B cell (primary cell): Measurements from ENCODE around the gene PEAK1. TPM values are rescaled to one million over a fixed set of nuclear protein-coding genes. Genes with fewer than 3 reads are reported as not detected.

Experiments used
- ATAC-seq: fragments of 200-7000 bp; cut with Tn5 transposase; one replicate; pipeline ENCODE4 v1.10.0; 2021; ENCODE audit warnings: low read depth, mild to moderate bottlenecking, moderate number of reproducible peaks, moderate library complexity
- CTCF ChIA-PET: fragments of 350-600 bp; sonication (Branson Sonifier 250); formaldehyde crosslinking; loops from one replicate; lab custom pipeline; 2021; ENCODE audit warnings: antibody characterized with exemption, inconsistent platforms; lab: Charles Lee
- POLR2A ChIA-PET: fragments of 350-600 bp; sonication (Branson Sonifier 250); formaldehyde crosslinking; loops from one replicate; lab custom pipeline; 2021; ENCODE audit warnings: antibody characterized with exemption; lab: Charles Lee
- DNase-seq: peaks from one replicate; pipeline ENCODE4 v3.0.0; 2013
- H2AFZ ChIP-seq: 2 replicates; pipeline ENCODE4 v1.6.1; 2012; ENCODE audit warnings: mild to moderate bottlenecking, low read depth, low read length; ENCODE audit not compliant: insufficient read depth, poor library complexity, severe bottlenecking
- H3K27ac ChIP-seq, 2 donors: 1 replicate in 1 of 2; 2 replicates in 1 of 2; pipeline ENCODE4 v1.5.1; 2012 to 2013; ENCODE audit warnings: low read length in 2 of 2, mild to moderate bottlenecking in 2 of 2, moderate library complexity in 1 of 2
- H3K27me3 ChIP-seq, 4 experiments: fragments of 200-600 bp in 1 of 4; sonication (generic) in 1 of 4; replicated peaks in 1 of 4; 1 replicate in 2 of 4; 2 replicates in 2 of 4; pipeline versions ENCODE4 v1.6.1 to v1.7.0; 2013 to 2016; ENCODE audit warnings: low read length in 3 of 4, mild to moderate bottlenecking in 2 of 4, mixed read lengths in 1 of 4, moderate library complexity in 1 of 4; ENCODE audit not compliant: insufficient read depth in 4 of 4, control insufficient read depth in 3 of 4; ENCODE audit errors: control extremely low read depth in 1 of 4
- H3K36me3 ChIP-seq, 2 experiments: replicated peaks in 1 of 2; 1 replicate in 1 of 2; 2 replicates in 1 of 2; pipeline versions ENCODE4 v1.6.1 to v1.7.1; 2013; ENCODE audit warnings: low read length in 1 of 2; ENCODE audit not compliant: insufficient read depth in 2 of 2, control insufficient read depth in 1 of 2; ENCODE audit errors: control extremely low read depth in 1 of 2, extremely low read depth in 1 of 2
- H3K4me1 ChIP-seq, 2 donors: fragments of 200-600 bp in 1 of 2; sonication (generic) in 1 of 2; 1 replicate in 1 of 2; 2 replicates in 1 of 2; pipeline versions ENCODE4 v1.5.1 to v1.6.1; 2013 to 2017; ENCODE audit warnings: low read length in 2 of 2; ENCODE audit not compliant: control insufficient read depth in 2 of 2, insufficient read depth in 2 of 2
- H3K4me2 ChIP-seq: replicated peaks from 2 replicates; pipeline ENCODE3; 2012; ENCODE audit warnings: mild to moderate bottlenecking, low read depth, low read length; ENCODE audit not compliant: poor library complexity, severe bottlenecking
- H3K4me3 ChIP-seq, 5 experiments: fragments of 200-600 bp in 1 of 5; sonication (generic) in 1 of 5; 1 replicate in 3 of 5; 2 replicates in 2 of 5; pipeline versions ENCODE4 v1.5.1 to v1.7.0; 2011 to 2016; ENCODE audit warnings: low read length in 4 of 5, mild to moderate bottlenecking in 4 of 5, low read depth in 2 of 5, control low read depth in 1 of 5, moderate library complexity in 1 of 5; ENCODE audit not compliant: insufficient read depth in 1 of 5; ENCODE audit errors: control extremely low read depth in 1 of 5, extremely low read depth in 1 of 5
- H3K79me2 ChIP-seq: fragments of 200-600 bp; sonication (generic); one replicate; pipeline ENCODE4 v1.6.0; 2016; ENCODE audit warnings: low read length; ENCODE audit not compliant: control insufficient read depth, insufficient read depth
- H3K9ac ChIP-seq: fragments of 200-600 bp; sonication (generic); 2 replicates; pipeline ENCODE4 v1.6.1; 2017; ENCODE audit warnings: mild to moderate bottlenecking, low read length, moderate library complexity
- H3K9me3 ChIP-seq, 3 donors: one replicate each; pipeline versions ENCODE4 v1.6.1 to v1.7.1; 2013; ENCODE audit warnings: low read length in 2 of 3; ENCODE audit not compliant: control insufficient read depth in 2 of 3, insufficient read depth in 1 of 3; ENCODE audit errors: control extremely low read depth in 1 of 3
- H4K20me1 ChIP-seq: 2 replicates; pipeline ENCODE4 v1.6.0; 2012; ENCODE audit warnings: mild to moderate bottlenecking, low read length; ENCODE audit not compliant: insufficient read depth, control insufficient read depth, poor library complexity, severe bottlenecking
- H3K27ac Mint-ChIP-seq: one replicate; pipeline ENCODE4 v1.8.0; 2021; ENCODE audit warnings: mixed read lengths
- H3K27me3 Mint-ChIP-seq: one replicate; pipeline ENCODE4 v1.8.0; 2021; ENCODE audit warnings: mixed read lengths
- H3K4me1 Mint-ChIP-seq: one replicate; pipeline ENCODE4 v1.8.0; 2021; ENCODE audit warnings: mixed read lengths
- H3K4me3 Mint-ChIP-seq: one replicate; pipeline ENCODE4 v1.8.0; 2021; ENCODE audit warnings: mixed read lengths
- H3K9me3 Mint-ChIP-seq: one replicate; pipeline ENCODE4 v1.8.0; 2022; ENCODE audit warnings: mixed read lengths; ENCODE audit not compliant: insufficient read depth
- CTCF ChIP-seq: fragments of 200-600 bp; IDR thresholded peaks from one replicate; pipeline ENCODE4 v1.8.0; 2022; ENCODE audit warnings: antibody characterized with exemption, mild to moderate bottlenecking
- EZH2 ChIP-seq: IDR thresholded peaks from 2 replicates; pipeline ENCODE4 v1.6.1; 2012; ENCODE audit warnings: borderline replicate concordance, low read depth, mild to moderate bottlenecking, moderate library complexity, low read length; ENCODE audit not compliant: insufficient read depth, poor library complexity, severe bottlenecking
- WGBS: methylation state at CpG from one replicate; pipeline ENCODE4 v1.1.5; 2013; ENCODE audit warnings: missing lambda C conversion rate; ENCODE audit not compliant: insufficient coverage; 5-methylcytosine and 5-hydroxymethylcytosine counted together
- intact Hi-C: fragments of 100-400 bp; cut with micrococcal nuclease; formaldehyde crosslinking; loops from one replicate; pipeline ENCODE4 v1.10.0; 2022
- polyA minus RNA-seq: library from RNA; depleted of rRNA, polyadenylated mRNA; stranded (reverse); fragments of >200 nt; gene quantifications from 2 replicates; pipeline ENCODE4 v1.2.3, GENCODE V29; 2012
- polyA plus RNA-seq: library from polyadenylated mRNA; depleted of rRNA; stranded (reverse); fragments of >200 nt; gene quantifications from 2 replicates; pipeline ENCODE4 v1.2.3, GENCODE V29; 2012
- total RNA-seq, 2 donors: library from RNA; stranded (reverse); fragments of 120-200 nt in 1 of 2; gene quantifications; 1 replicate in 1 of 2; 2 replicates in 1 of 2; pipeline versions ENCODE4 v1.2.3 to v1.2.4, GENCODE V29; 2013 to 2022

Gene PEAK1, protein sequence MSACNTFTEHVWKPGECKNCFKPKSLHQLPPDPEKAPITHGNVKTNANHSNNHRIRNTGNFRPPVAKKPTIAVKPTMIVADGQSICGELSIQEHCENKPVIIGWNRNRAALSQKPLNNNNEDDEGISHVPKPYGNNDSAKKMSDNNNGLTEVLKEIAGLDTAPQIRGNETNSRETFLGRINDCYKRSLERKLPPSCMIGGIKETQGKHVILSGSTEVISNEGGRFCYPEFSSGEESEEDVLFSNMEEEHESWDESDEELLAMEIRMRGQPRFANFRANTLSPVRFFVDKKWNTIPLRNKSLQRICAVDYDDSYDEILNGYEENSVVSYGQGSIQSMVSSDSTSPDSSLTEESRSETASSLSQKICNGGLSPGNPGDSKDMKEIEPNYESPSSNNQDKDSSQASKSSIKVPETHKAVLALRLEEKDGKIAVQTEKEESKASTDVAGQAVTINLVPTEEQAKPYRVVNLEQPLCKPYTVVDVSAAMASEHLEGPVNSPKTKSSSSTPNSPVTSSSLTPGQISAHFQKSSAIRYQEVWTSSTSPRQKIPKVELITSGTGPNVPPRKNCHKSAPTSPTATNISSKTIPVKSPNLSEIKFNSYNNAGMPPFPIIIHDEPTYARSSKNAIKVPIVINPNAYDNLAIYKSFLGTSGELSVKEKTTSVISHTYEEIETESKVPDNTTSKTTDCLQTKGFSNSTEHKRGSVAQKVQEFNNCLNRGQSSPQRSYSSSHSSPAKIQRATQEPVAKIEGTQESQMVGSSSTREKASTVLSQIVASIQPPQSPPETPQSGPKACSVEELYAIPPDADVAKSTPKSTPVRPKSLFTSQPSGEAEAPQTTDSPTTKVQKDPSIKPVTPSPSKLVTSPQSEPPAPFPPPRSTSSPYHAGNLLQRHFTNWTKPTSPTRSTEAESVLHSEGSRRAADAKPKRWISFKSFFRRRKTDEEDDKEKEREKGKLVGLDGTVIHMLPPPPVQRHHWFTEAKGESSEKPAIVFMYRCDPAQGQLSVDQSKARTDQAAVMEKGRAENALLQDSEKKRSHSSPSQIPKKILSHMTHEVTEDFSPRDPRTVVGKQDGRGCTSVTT (N-terminal part only)
- total RNA-seq: 38.0 and 53.2 TPM in 2 replicates
- 19.8 TPM for total RNA-seq (2013)
- 13.4 and 18.9 TPM in 2 replicates for polyA plus RNA-seq
- 14.9 and 27.5 TPM in 2 replicates for polyA minus RNA-seq

DNA sequence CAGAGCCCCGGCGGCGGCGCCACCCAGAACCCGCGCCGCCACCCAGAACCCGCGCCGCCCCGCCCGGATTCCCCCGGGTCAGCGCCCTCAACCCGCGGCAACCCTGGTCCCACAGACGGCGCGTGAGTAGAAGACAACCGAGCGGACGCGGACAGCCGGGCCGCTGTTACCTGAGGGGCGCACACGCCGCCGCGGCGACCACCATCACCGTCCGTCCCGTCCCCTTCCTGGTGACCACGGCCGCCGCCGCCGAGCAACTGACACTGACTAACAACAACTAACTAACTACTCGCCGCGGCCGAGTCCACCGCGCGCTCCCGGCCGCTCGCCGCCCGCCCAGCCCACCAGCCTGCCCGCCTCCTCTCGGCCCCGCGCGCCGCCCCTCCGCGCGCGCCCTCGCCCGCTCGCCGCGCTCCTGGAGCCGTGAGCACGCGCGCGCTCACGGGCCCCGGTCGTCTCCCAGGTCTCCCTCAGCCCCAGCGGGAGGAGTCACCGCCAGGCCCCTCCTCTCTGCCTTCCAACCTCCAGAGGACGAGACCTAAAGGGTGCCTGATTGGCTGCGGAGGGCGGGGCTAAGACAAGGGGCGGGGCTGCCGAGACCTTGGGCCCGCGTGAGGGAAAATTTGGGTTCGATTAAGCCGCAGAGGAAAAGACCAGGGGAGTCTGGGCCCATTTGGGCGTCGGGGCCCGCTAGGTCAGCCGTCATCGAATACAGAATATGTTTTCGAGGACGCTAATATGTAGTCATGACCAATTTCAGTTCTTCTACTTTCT is at the start of gene PEAK1:
TSS of gene PEAK1 (minus strand) at position 269 of the 774 bp plus-strand sequence. CDS start 238,178 bp downstream, outside the sequence.
- peaks cover 81% of the 10 kb centered on the region for H3K79me2 ChIP-seq
- peak within 1 kb of the TSS; percentile 93 for H3K9ac ChIP-seq
- Mint-ChIP-seq H3K27ac (peak within 1 kb of the TSS; percentile 98), H3K4me1 (peaks cover 54% of the 10 kb centered on the region), H3K27me3 (no peaks in the 10 kb centered on the region), H3K4me3 (peak within 1 kb of the TSS; percentile 99), H3K9me3 (no peaks in the 10 kb centered on the region)
- H3K27me3 ChIP-seq: no peaks in the 10 kb centered on the region
- H3K4me1 ChIP-seq: peaks cover 16 to 17% of the 10 kb centered on the region in 2 donors
- intact Hi-C loops: loop anchor here (1.0 to 10.0 kb wide), 8 partner anchors 11 to 735 kb away; partner anchors contain the start of genes RCN2, SCAPER and TSPAN3
- CTCF ChIA-PET: interaction anchor here (0.7 to 1.9 kb wide), 3 partner anchors 10 to 301 kb away, joined by 4 to 10 read pairs (median 4); no protein-coding TSS in a partner anchor
- ATAC-seq (peak; percentile 95), DNase-seq (peak; percentile 100)
- TF ChIP-seq CTCF (no peak), EZH2 (no peak)
- 1% methylated on average over 89 of the region's 92 CpGs for WGBS
- POLR2A ChIA-PET: interaction anchor here (0.6 to 1.7 kb wide), 3 partner anchors 10 to 232 kb away, joined by 3 to 9 read pairs (median 5); no protein-coding TSS in a partner anchor
- H4K20me1 ChIP-seq: no peaks in the 10 kb centered on the region
- H3K4me3 ChIP-seq: peak within 1 kb of the TSS; percentile 64 to 97 (median 95)
- peak within 1 kb of the TSS; percentile 82 for H3K4me2 ChIP-seq
- no peaks in the 10 kb centered on the region for H3K36me3 ChIP-seq
- no peaks in the 10 kb centered on the region for H3K9me3 ChIP-seq
- peak within 1 kb of the TSS; percentile 77 to 95 for H3K27ac ChIP-seq
- peak within 1 kb of the TSS; percentile 85 for H2AFZ ChIP-seq
